ENCODE data around the gene C19orf67.

- TF ChIP-seq CTCF (IDR thresholded peaks at IDR 0.05 in 4 of 5, conservative IDR thresholded peaks at IDR 0.05 in 1 of 5), result no peak
- TF ChIP-seq POLR2A (IDR thresholded peaks at IDR 0.05), result no peak
These were observed 11.4 kb downstream of the C19orf67 start for GRCh38 chr19:14073925-14074838.
